HL-60 (cell line): ENCODE results near the gene CORIN.

Experiments
- GABPA ChIP-seq: IDR thresholded peaks from 2 replicates; pipeline ENCODE4 v1.6.1; 2012; ENCODE audit warnings: low read depth
- POLR2AphosphoS5 ChIP-seq: IDR thresholded peaks from 2 replicates; pipeline ENCODE4 v1.6.1; 2012; ENCODE audit warnings: low read depth
- TF ChIP-seq, protein P1 (sequence below): IDR thresholded peaks from one replicate; pipeline ENCODE4 v1.5.1; 2011; ENCODE audit warnings: low read length, control low read depth, inconsistent platforms; ENCODE audit not compliant: insufficient read depth
- TF ChIP-seq, protein P2 (sequence below): IDR thresholded peaks from 2 replicates; pipeline ENCODE4 v1.6.1; 2012; ENCODE audit warnings: low read depth; ENCODE audit not compliant: insufficient replicate concordance

DNA sequence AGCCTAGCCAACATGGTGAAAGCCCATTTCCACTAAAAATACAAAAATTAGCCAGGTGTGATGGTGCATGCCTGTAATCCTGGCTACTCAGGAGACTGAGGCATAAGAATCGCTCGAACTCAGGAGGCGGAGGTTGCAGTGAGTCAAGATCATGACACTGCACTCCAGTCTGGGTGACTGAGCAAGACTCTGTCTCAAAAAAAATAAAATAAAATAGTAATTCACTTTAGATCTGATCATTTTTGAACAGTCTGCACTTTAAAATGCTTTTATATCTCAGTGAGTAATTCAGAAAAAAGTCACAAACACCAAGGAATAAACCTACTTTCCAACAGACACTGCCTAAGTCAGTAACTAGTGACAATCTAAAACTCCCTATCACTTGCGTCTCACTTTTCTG is 25.6 kb upstream of the CORIN start:
- TF ChIP-seq POLR2AphosphoS5, result no peak
- TF ChIP-seq, protein P1, sequence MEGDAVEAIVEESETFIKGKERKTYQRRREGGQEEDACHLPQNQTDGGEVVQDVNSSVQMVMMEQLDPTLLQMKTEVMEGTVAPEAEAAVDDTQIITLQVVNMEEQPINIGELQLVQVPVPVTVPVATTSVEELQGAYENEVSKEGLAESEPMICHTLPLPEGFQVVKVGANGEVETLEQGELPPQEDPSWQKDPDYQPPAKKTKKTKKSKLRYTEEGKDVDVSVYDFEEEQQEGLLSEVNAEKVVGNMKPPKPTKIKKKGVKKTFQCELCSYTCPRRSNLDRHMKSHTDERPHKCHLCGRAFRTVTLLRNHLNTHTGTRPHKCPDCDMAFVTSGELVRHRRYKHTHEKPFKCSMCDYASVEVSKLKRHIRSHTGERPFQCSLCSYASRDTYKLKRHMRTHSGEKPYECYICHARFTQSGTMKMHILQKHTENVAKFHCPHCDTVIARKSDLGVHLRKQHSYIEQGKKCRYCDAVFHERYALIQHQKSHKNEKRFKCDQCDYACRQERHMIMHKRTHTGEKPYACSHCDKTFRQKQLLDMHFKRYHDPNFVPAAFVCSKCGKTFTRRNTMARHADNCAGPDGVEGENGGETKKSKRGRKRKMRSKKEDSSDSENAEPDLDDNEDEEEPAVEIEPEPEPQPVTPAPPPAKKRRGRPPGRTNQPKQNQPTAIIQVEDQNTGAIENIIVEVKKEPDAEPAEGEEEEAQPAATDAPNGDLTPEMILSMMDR, result no peak
- TF ChIP-seq GABPA, result no peak
- TF ChIP-seq, protein P2, sequence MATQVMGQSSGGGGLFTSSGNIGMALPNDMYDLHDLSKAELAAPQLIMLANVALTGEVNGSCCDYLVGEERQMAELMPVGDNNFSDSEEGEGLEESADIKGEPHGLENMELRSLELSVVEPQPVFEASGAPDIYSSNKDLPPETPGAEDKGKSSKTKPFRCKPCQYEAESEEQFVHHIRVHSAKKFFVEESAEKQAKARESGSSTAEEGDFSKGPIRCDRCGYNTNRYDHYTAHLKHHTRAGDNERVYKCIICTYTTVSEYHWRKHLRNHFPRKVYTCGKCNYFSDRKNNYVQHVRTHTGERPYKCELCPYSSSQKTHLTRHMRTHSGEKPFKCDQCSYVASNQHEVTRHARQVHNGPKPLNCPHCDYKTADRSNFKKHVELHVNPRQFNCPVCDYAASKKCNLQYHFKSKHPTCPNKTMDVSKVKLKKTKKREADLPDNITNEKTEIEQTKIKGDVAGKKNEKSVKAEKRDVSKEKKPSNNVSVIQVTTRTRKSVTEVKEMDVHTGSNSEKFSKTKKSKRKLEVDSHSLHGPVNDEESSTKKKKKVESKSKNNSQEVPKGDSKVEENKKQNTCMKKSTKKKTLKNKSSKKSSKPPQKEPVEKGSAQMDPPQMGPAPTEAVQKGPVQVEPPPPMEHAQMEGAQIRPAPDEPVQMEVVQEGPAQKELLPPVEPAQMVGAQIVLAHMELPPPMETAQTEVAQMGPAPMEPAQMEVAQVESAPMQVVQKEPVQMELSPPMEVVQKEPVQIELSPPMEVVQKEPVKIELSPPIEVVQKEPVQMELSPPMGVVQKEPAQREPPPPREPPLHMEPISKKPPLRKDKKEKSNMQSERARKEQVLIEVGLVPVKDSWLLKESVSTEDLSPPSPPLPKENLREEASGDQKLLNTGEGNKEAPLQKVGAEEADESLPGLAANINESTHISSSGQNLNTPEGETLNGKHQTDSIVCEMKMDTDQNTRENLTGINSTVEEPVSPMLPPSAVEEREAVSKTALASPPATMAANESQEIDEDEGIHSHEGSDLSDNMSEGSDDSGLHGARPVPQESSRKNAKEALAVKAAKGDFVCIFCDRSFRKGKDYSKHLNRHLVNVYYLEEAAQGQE, result no peak
